Adrenal gland (tissue), 12 donors: Measurements from ENCODE around the gene SFT2D1. TPM values are rescaled to one million over a fixed set of nuclear protein-coding genes. Genes with fewer than 3 reads are reported as not detected.

Source experiments
- DNase-seq, 7 donors: peaks; one replicate each; pipeline ENCODE4 v3.0.0-alpha.2; 2019 to 2020
- H3K27ac ChIP-seq, 5 donors: fragments of 200-600 bp; sonication (generic) in 4 of 5; 1 replicate in 3 of 5; 2 replicates in 2 of 5; pipeline versions ENCODE4 v1.5.1 to v1.8.0; 2016 to 2020; ENCODE audit warnings: mild to moderate bottlenecking in 1 of 5
- H3K27me3 ChIP-seq: fragments of 200-600 bp; 2 replicates; pipeline ENCODE4 v1.8.0; 2021
- H3K36me3 ChIP-seq, 2 donors: fragments of 200-600 bp; replicated peaks in 1 of 2; 1 replicate in 1 of 2; 2 replicates in 1 of 2; pipeline versions ENCODE4 v1.5.1 to v1.8.0; 2018 to 2022
- H3K4me1 ChIP-seq, 2 donors: fragments of 200-600 bp; replicated peaks in 1 of 2; 1 replicate in 1 of 2; 2 replicates in 1 of 2; pipeline versions ENCODE4 v1.5.1 to v1.8.0; 2018 to 2021
- H3K4me3 ChIP-seq, 4 donors: fragments of 200-600 bp; sonication (generic) in 3 of 4; one replicate each; pipeline ENCODE4 v1.5.1; 2016 to 2018
- H3K9me3 ChIP-seq, 3 donors: fragments of 200-600 bp; sonication (generic) in 1 of 3; replicated peaks in 1 of 3; 1 replicate in 2 of 3; 2 replicates in 1 of 3; pipeline versions ENCODE4 v1.5.1 to v1.8.0; 2016 to 2021
- POLR2A ChIP-seq, 2 donors: fragments of 450-650 bp; IDR thresholded peaks; one replicate each; pipeline ENCODE4 v1.6.1; 2017; ENCODE audit warnings: antibody characterized with exemption in 2 of 2, mild to moderate bottlenecking in 2 of 2, moderate library complexity in 1 of 2
- WGBS, 4 donors: extraction: QIAGEN DNeasy Blood & Tissue Kit in 2 of 4; methylation state at CpG; one replicate each; pipeline versions ENCODE4 v1.1.5 to v1.1.7; 2013 to 2017; 5-methylcytosine and 5-hydroxymethylcytosine counted together
- intact Hi-C, 2 donors: fragments of 100-400 bp; cut with DNase I; formaldehyde crosslinking; loops; one replicate each; pipeline versions ENCODE4 v1.14.1 to v1.15.0; 2022 to 2023
- polyA plus RNA-seq, 3 donors: library from polyadenylated mRNA; stranded (reverse); fragments of 200-250 nt in 2 of 3; fragments of 350-450 nt in 1 of 3; fragmentation: Illumina TruSeq in 1 of 3; extraction: RNeasy Lipid Tissue Mini Kit (QIAGEN cat#74804) in 1 of 3; gene quantifications; one replicate each; pipeline ENCODE4 v1.2.3, GENCODE V29; 2013 to 2014
- total RNA-seq, 9 donors: library from RNA; depleted of rRNA in 4 of 9; stranded (reverse); fragments of >200 nt in 4 of 9; fragments of 120-200 nt in 1 of 9; fragmentation: NEBNext Ultra II Directional in 1 of 9; extraction: Animal tissue kit (Norgen Biotek cat#: 25700) in 1 of 9; gene quantifications; one replicate each; pipeline versions ENCODE4 v1.1.0 to v1.2.4, GENCODE V29; 2013 to 2023
- TF ChIP-seq, protein P1 (sequence below), 6 experiments: fragments of 450-650 bp in 4 of 6; fragments of 200-600 bp in 2 of 6; sonication (generic) in 1 of 6; IDR thresholded peaks; 1 replicate in 5 of 6; 2 replicates in 1 of 6; pipeline versions ENCODE4 v1.5.1 to v1.8.0; 2016 to 2021; ENCODE audit warnings: antibody characterized with exemption in 6 of 6, mild to moderate bottlenecking in 2 of 6, moderate library complexity in 1 of 6
- donor health status: healthy with polysubstance abuse.
- donor health status: Bipolar disorder and iron deficiency.
- donor health status: DM: yes; HTN: yes; CAD: no.
- donor health status: DM: no; HTN: no; CAD: no.
- donor health status: DM: no; HTN: no; CAD: no.
- donor health status: DM: yes; HTN: yes; CAD: no.

Gene SFT2D1
- total and polyA plus RNA-seq, 12 donors, result 32.6 to 68.0 (median 46.2) TPM

- DNase-seq, result no peak
- 86 to 88% (median 87%) methylated on average over 13 of the region's 13 CpGs for WGBS, 4 donors
- no peak for TF ChIP-seq POLR2A (IDR thresholded peaks at IDR 0.05)
- TF ChIP-seq, protein P1, sequence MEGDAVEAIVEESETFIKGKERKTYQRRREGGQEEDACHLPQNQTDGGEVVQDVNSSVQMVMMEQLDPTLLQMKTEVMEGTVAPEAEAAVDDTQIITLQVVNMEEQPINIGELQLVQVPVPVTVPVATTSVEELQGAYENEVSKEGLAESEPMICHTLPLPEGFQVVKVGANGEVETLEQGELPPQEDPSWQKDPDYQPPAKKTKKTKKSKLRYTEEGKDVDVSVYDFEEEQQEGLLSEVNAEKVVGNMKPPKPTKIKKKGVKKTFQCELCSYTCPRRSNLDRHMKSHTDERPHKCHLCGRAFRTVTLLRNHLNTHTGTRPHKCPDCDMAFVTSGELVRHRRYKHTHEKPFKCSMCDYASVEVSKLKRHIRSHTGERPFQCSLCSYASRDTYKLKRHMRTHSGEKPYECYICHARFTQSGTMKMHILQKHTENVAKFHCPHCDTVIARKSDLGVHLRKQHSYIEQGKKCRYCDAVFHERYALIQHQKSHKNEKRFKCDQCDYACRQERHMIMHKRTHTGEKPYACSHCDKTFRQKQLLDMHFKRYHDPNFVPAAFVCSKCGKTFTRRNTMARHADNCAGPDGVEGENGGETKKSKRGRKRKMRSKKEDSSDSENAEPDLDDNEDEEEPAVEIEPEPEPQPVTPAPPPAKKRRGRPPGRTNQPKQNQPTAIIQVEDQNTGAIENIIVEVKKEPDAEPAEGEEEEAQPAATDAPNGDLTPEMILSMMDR (IDR thresholded peaks at IDR 0.05), result no peak
- peaks cover 0 to 26% of the 10 kb centered on the region in 2 donors for H3K4me1 ChIP-seq
- intact Hi-C loops, result no loop called here
- H3K27me3 ChIP-seq, result no peaks in the 10 kb centered on the region
- no peak overlapping the region for H3K4me3 ChIP-seq
- H3K27ac ChIP-seq, result no peak overlapping the region
- H3K36me3 ChIP-seq, result peaks cover 0 to 10% of the 10 kb centered on the region in 2 donors
- no peaks in the 10 kb centered on the region for H3K9me3 ChIP-seq
Measured at GRCh38 chr6:166331503-166332415, 10.6 kb downstream of the SFT2D1 start.

DNA sequence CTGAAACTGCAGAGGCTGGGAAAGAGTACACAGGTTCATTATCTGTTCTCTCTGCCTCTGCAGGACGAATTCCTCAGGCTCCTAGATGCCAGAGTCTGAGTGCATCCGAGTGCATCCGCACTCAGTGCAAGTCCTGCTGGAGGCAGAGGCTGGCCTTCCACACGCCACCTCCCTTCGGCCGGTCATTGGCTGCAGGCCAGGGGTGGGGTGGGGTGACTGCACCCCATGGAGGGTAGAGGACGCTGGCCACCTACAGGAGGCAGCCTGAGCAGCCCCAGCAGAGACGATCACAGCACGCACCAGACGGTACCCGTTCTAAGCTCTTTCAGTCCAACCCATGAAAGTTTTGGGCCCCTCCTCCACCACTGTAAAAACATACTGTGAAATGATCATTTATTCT, 11.7 kb downstream of the SFT2D1 start:
- Histone ChIP-seq H3K27ac (no peak overlapping the region), H3K27me3 (no peaks in the 10 kb centered on the region), H3K4me1 (peaks cover 0 to 26% of the 10 kb centered on the region in 2 donors), H3K4me3 (no peak overlapping the region), H3K9me3 (no peaks in the 10 kb centered on the region), H3K36me3 (peaks cover 0 to 22% of the 10 kb centered on the region in 2 donors)
- DNase-seq, result peak in 4 of 7 donors; percentile 23 to 49 (median 29)
- intact Hi-C loops, result no loop called here
- 30 to 50% (median 44%) methylated on average over 7 to 11 of the region's 11 CpGs for WGBS, 4 donors
- TF ChIP-seq, protein P1 (IDR thresholded peaks at IDR 0.05), result peak in 1 of 6 experiments; percentile 17
- no peak for TF ChIP-seq POLR2A (IDR thresholded peaks at IDR 0.05)

DNA sequence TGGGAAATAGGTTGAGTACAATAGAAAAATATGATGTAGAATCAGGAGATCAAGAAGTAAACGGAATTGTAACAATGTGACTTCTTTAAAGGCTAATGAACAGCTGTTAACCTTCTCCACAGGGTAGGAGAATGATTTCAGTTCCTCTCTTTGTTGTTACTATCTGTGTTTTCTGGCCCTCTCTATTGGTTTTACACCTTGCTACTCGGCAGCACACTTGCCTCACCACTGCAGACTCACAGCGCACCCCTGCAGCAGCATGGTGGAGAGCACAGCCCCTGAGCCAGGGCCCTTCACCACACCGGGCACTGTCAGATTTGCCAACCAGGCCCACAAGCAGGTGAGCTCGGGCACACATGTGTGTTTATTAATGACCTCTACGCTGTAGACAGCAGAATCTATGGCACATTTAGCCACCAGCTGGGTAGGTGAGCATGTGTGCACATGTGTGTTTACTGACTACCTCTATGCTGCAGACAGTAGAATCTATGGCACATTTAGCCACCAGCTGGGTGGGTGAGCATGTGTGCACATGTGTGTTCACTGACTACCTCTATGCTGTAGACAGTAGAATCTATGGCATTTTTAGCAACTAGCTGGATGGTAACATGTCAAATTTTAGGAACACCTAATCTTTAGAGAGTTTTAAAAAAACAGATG, 16.8 kb downstream of the SFT2D1 start:
- WGBS, 4 donors, result 88 to 91% (median 89%) methylated on average over 6 of the region's 6 CpGs
- Histone ChIP-seq H3K9me3 (no peaks in the 10 kb centered on the region), H3K27ac (no peak overlapping the region), H3K36me3 (peaks cover 0 to 50% of the 10 kb centered on the region in 2 donors), H3K4me1 (peaks cover 0 to 6% of the 10 kb centered on the region in 2 donors), H3K27me3 (no peaks in the 10 kb centered on the region), H3K4me3 (no peak overlapping the region)
- intact Hi-C loops, result no loop called here
- DNase-seq, result no peak
- TF ChIP-seq, protein P1 (IDR thresholded peaks at IDR 0.05), result no peak
- no peak for TF ChIP-seq POLR2A (IDR thresholded peaks at IDR 0.05)

DNA sequence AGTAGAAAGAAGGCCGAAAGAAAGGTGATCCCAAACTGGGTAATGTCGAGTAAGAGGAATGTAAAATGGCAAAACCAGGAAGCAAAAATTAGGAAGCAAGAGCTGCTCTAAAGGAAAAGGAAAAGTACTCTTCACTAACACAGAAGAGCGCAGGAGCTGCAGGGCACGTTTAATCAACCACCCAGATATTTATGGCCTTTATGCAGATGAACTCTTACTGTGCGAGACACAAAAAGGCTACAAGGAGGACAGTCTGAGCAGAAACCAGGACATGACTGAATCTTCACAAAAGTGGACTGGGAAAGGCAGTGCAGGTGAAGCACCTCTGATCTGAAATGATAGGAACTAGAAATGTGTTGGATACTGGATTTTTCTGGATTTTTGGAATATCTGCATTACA, 18.9 kb downstream of the SFT2D1 start:
- H3K27ac ChIP-seq, result no peak overlapping the region
- DNase-seq, result no peak
- WGBS, 4 donors, result 86 to 90% (median 88%) methylated on average over 5 of the region's 5 CpGs
- intact Hi-C loops, result no loop called here
- no peaks in the 10 kb centered on the region for H3K9me3 ChIP-seq
- H3K4me3 ChIP-seq, result no peak overlapping the region
- H3K36me3 ChIP-seq, result peaks cover 0 to 60% of the 10 kb centered on the region in 2 donors
- no peak for TF ChIP-seq POLR2A (IDR thresholded peaks at IDR 0.05)
- TF ChIP-seq, protein P1 (IDR thresholded peaks at IDR 0.05), result no peak
- no peaks in the 10 kb centered on the region for H3K4me1 ChIP-seq
- no peaks in the 10 kb centered on the region for H3K27me3 ChIP-seq
